Stimulated activated CD8-positive, alpha-beta memory T cell treated with anti-CD3 and anti-CD28 coated beads, Interleukin-12 subunit alpha, Interleukin-12 subunit beta, amount 100 ng/mL, for 4 hours (primary cell): Measurements from ENCODE around the gene TMX4.
"Not testable (repeated sequence)": the region's sequence is repeated elsewhere in the genome, so short reads cannot be mapped to it uniquely, and the experiment has no call there.

ENCODE experiments used
- DNase-seq: peaks from one replicate; pipeline ENCODE4 v3.0.0-alpha.2; 2020; ENCODE audit warnings: low read depth

TMX4 gene

GRCh38 chr20:7967199-7967844 is 52.2 kb downstream of the TMX4 start:
- DNase-seq, result no peak

GRCh38 chr20:7966176-7966575 is 53.4 kb downstream of the TMX4 start:
- no peak for DNase-seq

GRCh38 chr20:7959484-7959883 is 60.1 kb downstream of the TMX4 start:
- DNase-seq, result no peak

- not testable (repeated sequence) for DNase-seq
Observed at GRCh38 chr20:7956561-7956960, 63.0 kb downstream of the TMX4 start.

GRCh38 chr20:7950387-7950786 is 69.2 kb downstream of the TMX4 start:
- no peak for DNase-seq

GRCh38 chr20:7943891-7944290 is 75.7 kb downstream of the TMX4 start:
- no peak for DNase-seq

- DNase-seq, result no peak
Observed at GRCh38 chr20:7940341-7940740, 79.2 kb downstream of the TMX4 start, which contains the start of gene HAO1. Gene HAO1 (minus strand): TSS chr20:7940458. CDS start chr20:7940422, 36 bp downstream.

- no peak for DNase-seq
Observed at GRCh38 chr20:7939663-7940062, 79.9 kb downstream of the TMX4 start.

GRCh38 chr20:7938058-7938457 is 81.5 kb downstream of the TMX4 start:
- DNase-seq, result no peak

- DNase-seq, result no peak
Observed at GRCh38 chr20:7937328-7937727, 82.2 kb downstream of the TMX4 start.

GRCh38 chr20:7935027-7935551 is 84.5 kb downstream of the TMX4 start:
- DNase-seq, result no peak

GRCh38 chr20:7933346-7933745 is 86.2 kb downstream of the TMX4 start:
- no peak for DNase-seq

- no peak for DNase-seq
Observed at GRCh38 chr20:7930343-7930742, 89.2 kb downstream of the TMX4 start.
